Measurements from ENCODE around the gene C12orf56.

DNA sequence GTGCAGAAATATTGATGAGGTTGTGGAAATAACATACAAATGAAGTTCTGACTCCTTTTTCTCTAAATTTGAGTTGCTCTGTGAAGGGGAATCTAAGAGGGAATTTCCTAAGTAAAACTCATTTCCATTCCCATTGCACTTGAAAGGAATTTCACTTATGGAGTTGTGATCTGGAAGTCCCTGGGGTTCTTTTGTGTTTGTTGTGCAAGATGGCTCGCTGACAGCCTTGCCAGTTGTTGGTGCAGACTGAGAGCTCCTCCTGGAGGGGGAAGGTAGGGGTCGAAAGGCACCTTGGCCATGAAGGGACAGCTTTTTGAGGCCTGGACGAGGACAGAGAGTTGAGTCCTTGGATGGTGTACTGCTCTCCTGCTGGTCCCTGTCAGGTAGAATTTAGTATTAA lies 72.0 kb downstream of the C12orf56 start:
- TF ChIP-seq YY1 (IDR thresholded peaks at IDR 0.05; ENCODE audit: insufficient read depth, insufficient read length) (no peak), ZNF274 (IDR thresholded peaks at IDR 0.05; ENCODE audit: low read depth, low read length) (no peak), SUZ12 (IDR thresholded peaks at IDR 0.05; ENCODE audit: extremely low read depth, insufficient read depth, insufficient read length) (no peak)
